Fibroblast of gingiva (primary cell): Measurements from ENCODE around the gene SUPV3L1.
A peak's percentile ranks its signal among the peaks of the same experiment; 100 is the strongest.

Experiments used
- DNase-seq: peaks from one replicate; pipeline ENCODE4 v3.0.0-alpha.2; 2011; ENCODE audit warnings: low read depth

SUPV3L1 gene

GRCh38 chr10:69208761-69209160 is 28.7 kb downstream of the SUPV3L1 start:
- no peak for DNase-seq

GRCh38 chr10:69209787-69210484 is 29.9 kb downstream of the SUPV3L1 start:
- DNase-seq, result no peak

GRCh38 chr10:69211104-69211503 is 31.1 kb downstream of the SUPV3L1 start:
- DNase-seq, result no peak

DNA sequence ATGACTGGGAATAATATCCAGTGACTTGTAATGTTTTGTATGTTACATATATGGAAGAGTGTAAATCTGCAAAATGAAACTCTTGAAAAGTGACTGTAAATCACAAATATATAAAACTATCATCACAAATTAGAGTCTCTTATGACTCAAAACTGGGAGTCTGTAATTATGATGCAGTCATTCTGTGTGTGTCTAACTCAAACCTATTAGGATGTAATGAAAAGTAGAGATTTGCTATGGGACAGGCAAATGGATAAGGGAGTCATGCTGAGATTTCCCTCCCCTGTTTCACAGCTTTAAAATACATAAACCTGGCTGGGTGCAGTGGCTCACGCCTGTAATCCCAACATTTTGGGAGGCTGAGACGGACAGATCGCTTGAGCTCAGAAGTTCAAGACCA is 31.5 kb downstream of the SUPV3L1 start:
- DNase-seq, result no peak

DNA sequence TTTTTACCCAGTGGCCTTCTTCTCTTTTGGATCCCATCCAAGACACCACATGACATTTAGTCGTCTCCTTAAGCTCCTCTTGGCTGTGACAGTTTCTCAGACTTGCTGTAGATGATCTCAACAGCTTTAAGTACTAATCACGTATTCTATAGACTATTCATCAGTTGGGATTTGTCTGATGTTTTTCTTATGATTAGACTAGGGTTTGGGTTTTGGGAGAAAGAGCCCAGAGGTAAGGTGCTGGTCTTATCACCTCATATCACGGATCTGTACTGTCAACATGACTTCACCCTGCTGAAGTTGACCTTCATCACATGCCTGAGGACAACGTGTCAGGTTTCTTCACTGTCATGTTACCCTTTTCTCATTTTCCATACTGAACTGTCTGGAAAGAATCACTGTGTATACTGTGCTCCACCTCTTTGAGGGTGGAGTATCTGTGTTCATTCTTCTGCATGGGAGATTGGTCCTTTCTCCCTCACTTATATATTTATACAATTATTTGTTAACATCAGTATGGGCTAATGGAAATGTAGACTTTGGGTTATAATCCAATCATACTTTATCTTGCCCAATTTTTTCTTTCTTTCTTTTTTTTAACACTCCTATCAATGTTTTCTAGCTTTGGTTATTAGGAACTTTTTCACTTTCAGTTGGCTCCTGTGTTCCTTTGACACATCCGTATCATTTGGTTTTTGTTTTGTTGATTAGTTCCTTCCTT is 33.7 kb downstream of the SUPV3L1 start:
- no peak for DNase-seq

GRCh38 chr10:69214666-69215131 is 34.7 kb downstream of the SUPV3L1 start:
- DNase-seq, result no peak

DNA sequence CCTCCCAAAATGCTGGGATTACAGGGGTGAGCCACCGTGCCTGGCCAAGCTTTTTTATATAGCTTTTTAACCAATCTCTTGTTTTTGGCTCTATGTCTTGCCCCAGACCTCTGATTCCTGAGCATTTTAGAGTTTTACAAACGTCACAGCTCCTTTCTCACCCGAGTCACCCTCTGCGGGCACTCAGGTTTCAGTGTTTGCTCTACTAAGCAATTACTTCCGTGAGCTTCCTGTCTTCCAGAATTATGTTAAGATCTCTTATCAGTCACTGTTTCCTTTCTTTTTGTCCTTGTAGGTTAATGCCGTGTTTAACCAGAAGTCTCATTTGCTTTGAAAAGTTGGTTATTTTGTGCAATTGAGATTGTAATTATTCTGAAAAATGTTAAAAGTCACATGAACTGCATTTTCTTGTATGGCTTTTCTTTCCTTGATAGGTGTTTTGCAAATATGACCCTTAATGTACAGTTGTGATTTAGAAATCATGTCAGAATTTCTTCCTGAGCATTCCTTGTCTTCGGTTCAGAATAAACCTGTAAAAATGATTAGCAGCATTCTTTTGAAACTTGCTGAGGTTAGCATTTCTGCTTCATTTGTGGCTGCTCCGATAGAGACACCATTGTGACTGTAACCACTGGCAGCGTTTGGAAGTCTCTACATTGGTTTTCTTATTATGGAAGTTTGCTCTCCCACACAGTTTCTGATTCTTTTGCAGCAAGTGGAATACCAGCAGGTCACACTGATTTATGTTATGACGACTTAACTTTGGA is 35.6 kb downstream of the SUPV3L1 start:
- DNase-seq, result no peak

DNA sequence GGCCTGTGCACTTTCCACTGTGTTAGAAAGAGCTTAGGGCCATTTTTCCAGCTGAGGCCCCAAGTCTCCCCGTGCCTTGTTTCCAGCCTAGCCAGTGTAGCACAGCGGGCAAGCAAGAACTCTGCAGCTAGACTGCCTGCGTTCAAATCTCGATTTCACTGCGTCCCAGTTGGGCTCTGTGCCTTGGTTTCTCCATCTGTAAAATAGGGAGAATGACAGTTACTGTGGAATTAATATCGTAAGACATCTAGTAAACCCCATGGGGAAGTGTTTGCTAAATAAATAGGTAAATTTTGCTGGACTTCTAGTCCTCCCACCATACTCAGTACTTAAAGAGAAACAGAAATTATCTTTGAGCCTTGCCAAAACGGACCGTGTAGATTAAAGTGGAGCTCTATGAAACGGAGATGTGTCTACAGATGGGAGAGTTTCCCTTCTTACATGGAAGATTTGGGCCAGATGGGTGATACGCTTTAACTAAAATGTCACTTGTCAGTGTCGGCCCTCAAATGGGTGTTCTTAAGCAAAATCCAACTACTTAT is 36.6 kb downstream of the SUPV3L1 start:
- no peak for DNase-seq

- DNase-seq, result peak; percentile 60
These were observed 37.2 kb downstream of the SUPV3L1 start for GRCh38 chr10:69217119-69217754.

DNA sequence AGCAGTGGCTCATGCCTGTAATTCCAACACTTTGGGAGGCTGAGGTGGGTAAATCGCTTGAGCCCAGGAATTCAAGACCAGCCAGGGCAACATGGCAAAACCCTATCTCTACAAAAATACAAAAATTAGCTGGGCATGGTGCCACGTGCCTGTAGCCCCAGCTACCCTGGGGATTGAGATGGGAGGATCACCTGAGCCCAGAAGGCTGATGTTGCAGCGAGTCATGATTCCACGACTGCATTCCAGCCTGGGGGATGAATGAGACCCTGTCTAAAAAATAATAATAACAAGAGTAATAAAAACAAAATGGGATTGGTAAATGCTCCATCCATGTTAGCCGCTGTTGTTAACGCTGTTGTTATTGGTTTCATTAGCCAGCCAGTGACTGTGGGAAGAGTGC is 38.8 kb downstream of the SUPV3L1 start:
- DNase-seq, result no peak

GRCh38 chr10:69220041-69220451 is 40.0 kb downstream of the SUPV3L1 start, which contains the start of gene HKDC1:
Gene HKDC1, plus strand, starts transcription at chr10:69220332. Its CDS starts 104 bp downstream, at chr10:69220436.
- DNase-seq, result no peak

DNA sequence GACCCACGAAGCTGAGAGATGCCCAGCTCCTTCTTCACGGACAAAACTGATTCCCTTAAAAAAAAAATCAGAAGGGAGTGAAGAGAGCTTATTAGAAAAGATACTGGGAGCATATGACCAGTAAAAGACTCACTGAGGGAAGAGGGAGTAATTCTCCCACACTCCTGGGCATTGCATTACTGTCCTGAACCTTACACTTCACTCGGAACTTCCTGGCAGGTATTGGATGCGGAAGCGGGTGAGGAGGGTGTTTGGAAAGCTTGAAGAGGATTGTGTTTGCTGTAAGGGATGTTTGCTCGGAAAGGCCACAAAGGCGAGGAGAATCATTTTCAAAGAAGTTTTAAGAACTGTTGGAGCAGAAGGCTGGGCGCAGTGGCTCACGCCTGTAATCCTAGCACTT is 40.5 kb downstream of the SUPV3L1 start:
- DNase-seq, result no peak

DNA sequence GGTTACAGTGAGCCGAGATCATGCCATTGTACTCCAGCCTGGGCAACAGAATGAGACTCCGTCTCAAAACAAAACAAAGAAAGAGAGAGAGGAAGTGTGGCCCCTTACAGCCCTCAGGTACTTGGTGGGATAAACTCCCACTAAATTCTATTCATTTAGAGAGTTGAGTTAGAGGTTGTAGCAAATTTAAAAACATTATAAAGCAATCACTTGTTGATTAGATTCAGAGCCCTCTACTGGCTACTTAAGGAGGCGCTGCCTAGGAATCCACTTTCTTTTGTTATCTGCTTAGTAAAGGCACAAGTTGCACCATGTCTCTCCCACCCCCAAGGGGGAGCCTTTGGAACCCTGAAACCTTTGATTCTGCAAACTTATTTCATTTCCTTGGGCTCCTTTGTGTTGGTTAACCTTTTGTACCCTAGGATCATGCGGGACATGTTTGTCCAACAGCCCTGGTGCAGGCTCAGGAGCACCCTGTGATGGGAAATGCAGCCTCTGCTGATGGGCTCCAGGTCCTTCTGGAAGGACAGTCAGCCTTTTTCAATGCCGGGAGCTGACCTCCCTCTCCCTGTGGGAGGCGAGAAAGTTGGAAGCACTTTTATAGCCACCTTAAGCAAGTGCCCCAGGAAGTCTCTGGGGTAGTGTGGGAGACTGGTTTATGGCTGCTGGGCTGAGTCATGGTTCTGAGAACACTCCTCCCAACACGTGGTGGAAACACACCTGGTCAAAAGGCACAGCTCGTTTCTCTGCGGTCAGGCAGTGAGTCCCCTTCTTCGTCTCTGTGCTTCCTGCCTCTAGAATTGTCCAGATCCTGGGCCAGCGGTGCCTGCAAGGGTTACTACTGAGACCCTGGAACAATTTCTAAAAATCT is 42.4 kb downstream of the SUPV3L1 start:
- DNase-seq, result peak; percentile 26

DNA sequence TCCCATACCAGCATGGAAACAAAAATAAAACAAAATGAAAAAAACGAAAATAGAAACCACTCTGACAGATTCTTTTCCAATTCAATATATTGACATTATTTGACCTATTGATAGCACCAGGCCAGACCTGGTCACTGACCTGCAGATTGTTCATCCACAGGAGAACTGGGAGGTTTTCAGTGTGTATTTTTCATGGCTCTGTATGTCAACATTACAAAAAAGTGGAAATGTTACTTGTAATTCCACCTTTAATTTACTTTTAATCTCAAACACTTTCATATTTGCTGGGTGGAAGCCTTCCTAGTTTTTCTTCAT is 43.0 kb downstream of the SUPV3L1 start:
- DNase-seq, result no peak

- DNase-seq, result no peak
These were observed 45.0 kb downstream of the SUPV3L1 start for GRCh38 chr10:69224862-69225657.

DNA sequence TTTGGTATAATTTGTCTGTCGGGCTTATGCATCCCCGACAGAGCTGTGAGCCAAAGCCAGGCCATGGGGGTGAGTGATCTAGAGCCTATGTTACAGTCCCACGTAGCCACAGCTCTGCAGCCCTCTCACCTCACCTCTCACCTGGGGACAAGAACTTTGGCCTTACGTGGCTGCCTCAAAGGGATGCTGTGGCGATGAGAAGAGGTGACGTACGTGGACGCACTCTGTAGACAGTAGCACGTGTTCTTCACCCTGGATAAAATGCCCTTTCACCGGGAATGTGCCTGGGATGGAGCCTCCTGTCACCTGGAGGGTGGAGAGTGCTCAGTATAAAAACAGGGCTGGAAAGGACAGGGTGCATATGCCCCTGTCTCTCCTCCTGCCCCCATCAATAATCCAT is 45.6 kb downstream of the SUPV3L1 start:
- no peak for DNase-seq

GRCh38 chr10:69226919-69227450 is 47.0 kb downstream of the SUPV3L1 start:
- DNase-seq, result no peak

DNA sequence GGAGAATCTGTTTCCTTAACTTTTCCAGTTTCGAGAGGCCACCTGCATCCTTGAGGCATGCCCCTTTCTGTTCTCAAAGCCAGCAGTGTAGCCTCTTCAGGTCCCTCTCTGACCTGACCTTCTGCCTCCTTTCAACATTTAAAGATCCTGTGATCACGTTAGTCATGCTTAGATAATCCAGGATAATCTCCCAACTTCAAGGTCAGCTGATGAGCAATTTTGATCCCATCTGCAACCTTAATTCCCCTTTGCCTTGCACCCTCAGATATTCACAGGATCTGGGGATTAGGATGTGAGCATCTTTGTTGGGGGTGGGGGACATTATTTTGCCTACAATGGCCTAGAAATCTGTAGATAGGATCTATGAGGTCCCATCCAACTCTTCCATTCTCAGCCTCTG is 48.1 kb downstream of the SUPV3L1 start:
- no peak for DNase-seq

DNA sequence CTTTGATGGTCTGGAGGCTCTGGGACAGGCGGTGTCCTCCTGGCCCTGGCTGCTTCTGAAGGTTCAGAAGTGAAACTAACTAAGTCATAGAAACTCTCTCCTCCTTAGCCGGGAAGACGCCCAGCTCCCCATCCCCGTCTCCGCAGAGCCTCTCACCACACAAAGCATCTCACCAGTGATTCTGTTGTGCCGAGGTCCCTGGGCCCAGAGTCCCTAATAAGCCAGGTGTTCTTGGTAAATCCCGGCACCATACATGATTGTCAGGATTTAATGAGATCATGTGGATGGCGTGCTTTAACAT is 49.5 kb downstream of the SUPV3L1 start:
- DNase-seq, result no peak

- no peak for DNase-seq
These were observed 50.1 kb downstream of the SUPV3L1 start for GRCh38 chr10:69230128-69230527.
